GM12878 (cell line): ENCODE data around the gene KIRREL3.

Experiments
- EGR1 ChIP-seq, 2 experiments: IDR thresholded peaks; 1 replicate in 1 of 2; 2 replicates in 1 of 2; pipeline ENCODE4 v1.6.1; 2011 to 2012; ENCODE audit warnings: low read depth in 2 of 2, low read length in 2 of 2, borderline replicate concordance in 1 of 2, mild to moderate bottlenecking in 1 of 2, moderate library complexity in 1 of 2
- ESRRA ChIP-seq: IDR thresholded peaks from 2 replicates; pipeline ENCODE4 v1.6.1; 2012; ENCODE audit warnings: mild to moderate bottlenecking, low read length, improper control_type of control experiment
- POLR2A ChIP-seq: IDR thresholded peaks from 2 replicates; pipeline ENCODE4 v1.6.1; 2011; ENCODE audit warnings: low read depth, mild to moderate bottlenecking, low read length
- RAD21 ChIP-seq: IDR thresholded peaks from 2 replicates; pipeline ENCODE4 v1.6.1; 2011; ENCODE audit warnings: mild to moderate bottlenecking, low read depth, low read length, moderate library complexity; ENCODE audit not compliant: insufficient read depth
- RB1 ChIP-seq: fragments of 450-650 bp; formaldehyde crosslinking; IDR thresholded peaks from 2 replicates; pipeline ENCODE4 v1.6.1; 2017; ENCODE audit warnings: mild to moderate bottlenecking, borderline replicate concordance
- TF ChIP-seq, protein P1 (sequence below): fragments of 450-650 bp; IDR thresholded peaks from 2 replicates; pipeline ENCODE4 v1.6.1; 2016; ENCODE audit warnings: mild to moderate bottlenecking

GRCh38 chr11:126680131-126680530, 320.4 kb downstream of the KIRREL3 start:
- TF ChIP-seq, protein P1, sequence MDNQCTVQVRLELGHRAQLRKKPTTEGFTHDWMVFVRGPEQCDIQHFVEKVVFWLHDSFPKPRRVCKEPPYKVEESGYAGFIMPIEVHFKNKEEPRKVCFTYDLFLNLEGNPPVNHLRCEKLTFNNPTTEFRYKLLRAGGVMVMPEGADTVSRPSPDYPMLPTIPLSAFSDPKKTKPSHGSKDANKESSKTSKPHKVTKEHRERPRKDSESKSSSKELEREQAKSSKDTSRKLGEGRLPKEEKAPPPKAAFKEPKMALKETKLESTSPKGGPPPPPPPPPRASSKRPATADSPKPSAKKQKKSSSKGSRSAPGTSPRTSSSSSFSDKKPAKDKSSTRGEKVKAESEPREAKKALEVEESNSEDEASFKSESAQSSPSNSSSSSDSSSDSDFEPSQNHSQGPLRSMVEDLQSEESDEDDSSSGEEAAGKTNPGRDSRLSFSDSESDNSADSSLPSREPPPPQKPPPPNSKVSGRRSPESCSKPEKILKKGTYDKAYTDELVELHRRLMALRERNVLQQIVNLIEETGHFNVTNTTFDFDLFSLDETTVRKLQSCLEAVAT, result no peak
- TF ChIP-seq ESRRA, result no peak
- no peak for TF ChIP-seq POLR2A
- no peak for TF ChIP-seq RB1
- no peak for TF ChIP-seq EGR1 (IDR thresholded peaks at IDR 0.05; ENCODE audit: borderline replicate concordance in 1 of 2, low read depth in 2 of 2, low read length in 2 of 2)
- TF ChIP-seq RAD21, result no peak
